ENCODE measurements around the gene BMP7. TPM values are rescaled to one million over a fixed set of nuclear protein-coding genes. Genes with fewer than 3 reads are reported as not detected.

Gene BMP7
- total RNA-seq, 1 donor: not detected

DNA sequence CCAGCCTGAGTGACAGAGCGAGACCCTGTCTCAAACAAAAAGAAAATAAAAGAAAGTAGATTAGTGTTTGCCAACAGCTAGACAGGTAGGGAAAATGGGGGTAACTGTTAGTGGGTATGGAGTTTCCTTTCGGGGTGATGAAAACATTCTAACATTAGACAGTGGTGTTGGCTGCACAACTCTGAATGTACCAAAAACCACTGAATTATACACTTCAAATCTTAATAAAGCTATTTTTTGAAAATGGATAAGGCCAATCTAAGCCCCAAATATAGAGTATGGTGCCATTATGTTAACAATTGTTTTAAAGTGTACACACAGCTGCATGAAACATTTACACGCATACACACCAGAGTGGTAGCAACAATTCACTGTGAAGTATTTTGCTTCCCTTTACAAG lies 57.0 kb downstream of the BMP7 start:
- H3K27me3 ChIP-seq (ENCODE audit: insufficient read depth, low read length): no peaks in the 10 kb centered on the region
- DNase-seq (ENCODE audit: insufficient read length, low spot score, missing footprints): peak; percentile 38
- no peak overlapping the region for H2AFZ ChIP-seq (ENCODE audit: low read length)
- no peaks in the 10 kb centered on the region for H3K4me1 ChIP-seq (ENCODE audit: insufficient read depth, low read length)
- no peaks in the 10 kb centered on the region for H3K36me3 ChIP-seq (ENCODE audit: insufficient read depth, low read length)
- TF ChIP-seq CTCF (IDR thresholded peaks at IDR 0.05; ENCODE audit: extremely low read depth, low read depth, low read length): no peak
- H3K9me3 ChIP-seq (ENCODE audit: low read depth, low read length): no peaks in the 10 kb centered on the region
- no peaks in the 10 kb centered on the region for H3K79me2 ChIP-seq (ENCODE audit: insufficient read depth, low read length)
- H3K4me3 ChIP-seq (ENCODE audit: insufficient read depth, low read length): no peak overlapping the region
- no peaks in the 10 kb centered on the region for H4K20me1 ChIP-seq (ENCODE audit: insufficient read depth, low read length)
- no peak overlapping the region for H3K4me2 ChIP-seq (ENCODE audit: insufficient read depth, low read length)
- no peak overlapping the region for H3K27ac ChIP-seq (ENCODE audit: low read depth, low read length)

DNA sequence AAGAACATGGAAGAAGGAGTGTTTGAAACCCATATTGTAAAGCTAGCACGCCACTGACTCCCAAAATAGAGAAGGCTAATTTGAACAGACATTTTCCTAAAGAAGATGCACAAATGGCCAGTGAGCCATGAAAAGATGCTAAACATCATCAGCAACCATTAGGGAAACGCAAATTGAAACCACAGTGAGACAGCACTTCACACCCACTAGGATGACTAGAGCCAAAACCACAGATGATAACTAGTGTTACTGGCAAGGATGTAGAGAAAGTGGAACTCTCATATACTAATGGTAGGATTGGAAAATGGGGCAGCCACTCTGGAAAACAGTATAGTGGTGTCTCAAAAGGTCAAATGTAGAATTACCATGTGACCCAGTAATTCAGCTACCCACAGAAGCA lies 58.2 kb downstream of the BMP7 start:
- Histone ChIP-seq H3K36me3 (ENCODE audit: insufficient read depth, low read length) (no peaks in the 10 kb centered on the region), H3K4me3 (ENCODE audit: insufficient read depth, low read length) (no peak overlapping the region), H4K20me1 (ENCODE audit: insufficient read depth, low read length) (no peaks in the 10 kb centered on the region), H3K9me3 (ENCODE audit: low read depth, low read length) (no peaks in the 10 kb centered on the region), H3K4me2 (ENCODE audit: insufficient read depth, low read length) (no peak overlapping the region), H3K79me2 (ENCODE audit: insufficient read depth, low read length) (no peaks in the 10 kb centered on the region), H3K4me1 (ENCODE audit: insufficient read depth, low read length) (no peaks in the 10 kb centered on the region), H2AFZ (ENCODE audit: low read length) (no peak overlapping the region), H3K27ac (ENCODE audit: low read depth, low read length) (no peak overlapping the region), H3K27me3 (ENCODE audit: insufficient read depth, low read length) (no peaks in the 10 kb centered on the region)
- TF ChIP-seq CTCF (IDR thresholded peaks at IDR 0.05; ENCODE audit: extremely low read depth, low read depth, low read length): no peak
- DNase-seq (ENCODE audit: insufficient read length, low spot score, missing footprints): peak; percentile 1

DNA sequence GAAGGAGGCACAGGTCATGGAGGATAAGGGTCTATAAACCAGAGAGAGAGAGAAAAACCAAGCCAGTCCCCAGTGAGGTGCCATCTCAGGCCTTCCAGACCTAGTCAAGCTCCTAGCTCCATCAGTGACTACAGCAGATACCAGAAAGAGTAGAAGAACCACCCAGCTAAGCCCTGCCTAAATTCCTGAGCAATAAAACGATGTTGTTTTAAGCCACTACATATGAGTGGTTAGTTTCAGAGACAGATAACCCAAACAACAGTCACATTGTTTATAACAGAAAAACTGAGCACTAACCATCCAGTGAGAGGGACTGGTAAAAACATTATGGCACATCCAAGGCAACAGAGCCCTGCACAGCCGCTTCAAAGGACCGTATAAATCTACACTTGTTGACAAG lies 59.2 kb downstream of the BMP7 start:
- H3K4me1 ChIP-seq (ENCODE audit: insufficient read depth, low read length): no peaks in the 10 kb centered on the region
- H3K4me3 ChIP-seq (ENCODE audit: insufficient read depth, low read length): no peak overlapping the region
- H4K20me1 ChIP-seq (ENCODE audit: insufficient read depth, low read length): no peaks in the 10 kb centered on the region
- H3K27ac ChIP-seq (ENCODE audit: low read depth, low read length): no peak overlapping the region
- H3K9me3 ChIP-seq (ENCODE audit: low read depth, low read length): no peaks in the 10 kb centered on the region
- H3K27me3 ChIP-seq (ENCODE audit: insufficient read depth, low read length): no peaks in the 10 kb centered on the region
- H3K36me3 ChIP-seq (ENCODE audit: insufficient read depth, low read length): no peaks in the 10 kb centered on the region
- peak; percentile 38 for DNase-seq (ENCODE audit: insufficient read length, low spot score, missing footprints)
- H2AFZ ChIP-seq (ENCODE audit: low read length): no peak overlapping the region
- no peak for TF ChIP-seq CTCF (IDR thresholded peaks at IDR 0.05; ENCODE audit: extremely low read depth, low read depth, low read length)
- no peak overlapping the region for H3K4me2 ChIP-seq (ENCODE audit: insufficient read depth, low read length)
- no peaks in the 10 kb centered on the region for H3K79me2 ChIP-seq (ENCODE audit: insufficient read depth, low read length)

- Histone ChIP-seq H3K4me2 (ENCODE audit: insufficient read depth, low read length) (no peak overlapping the region), H3K36me3 (ENCODE audit: insufficient read depth, low read length) (no peaks in the 10 kb centered on the region), H3K79me2 (ENCODE audit: insufficient read depth, low read length) (no peaks in the 10 kb centered on the region), H2AFZ (ENCODE audit: low read length) (no peak overlapping the region), H3K27me3 (ENCODE audit: insufficient read depth, low read length) (no peaks in the 10 kb centered on the region), H3K4me1 (ENCODE audit: insufficient read depth, low read length) (no peaks in the 10 kb centered on the region), H3K4me3 (ENCODE audit: insufficient read depth, low read length) (no peak overlapping the region), H3K9me3 (ENCODE audit: low read depth, low read length) (no peaks in the 10 kb centered on the region), H4K20me1 (ENCODE audit: insufficient read depth, low read length) (no peaks in the 10 kb centered on the region), H3K27ac (ENCODE audit: low read depth, low read length) (no peak overlapping the region)
- peak; percentile 59 for DNase-seq (ENCODE audit: insufficient read length, low spot score, missing footprints)
- no peak for TF ChIP-seq CTCF (IDR thresholded peaks at IDR 0.05; ENCODE audit: extremely low read depth, low read depth, low read length)
These were observed 60.7 kb downstream of the BMP7 start for GRCh38 chr20:57205606-57206219.

Measured in osteoblast (primary cell).